HT-29 (cell line): Measurements from ENCODE around the gene SLC37A1. TPM values are rescaled to one million over a fixed set of nuclear protein-coding genes. Genes with fewer than 3 reads are reported as not detected.
A peak's percentile ranks its signal among the peaks of the same experiment; 100 is the strongest.

Experiments
- DNase-seq: peaks from one replicate; pipeline ENCODE4 v3.0.0-alpha.2; 2015; ENCODE audit warnings: low spot score
- total RNA-seq: library from RNA; depleted of rRNA; stranded (reverse); fragments of >200 nt; shearing (Covaris generic); gene quantifications from 2 replicates; pipeline ENCODE4 v1.2.3, GENCODE V29; 2014

The SLC37A1 gene
- total RNA-seq, 1 experiment from 2014 or later, result 102 TPM

DNA sequence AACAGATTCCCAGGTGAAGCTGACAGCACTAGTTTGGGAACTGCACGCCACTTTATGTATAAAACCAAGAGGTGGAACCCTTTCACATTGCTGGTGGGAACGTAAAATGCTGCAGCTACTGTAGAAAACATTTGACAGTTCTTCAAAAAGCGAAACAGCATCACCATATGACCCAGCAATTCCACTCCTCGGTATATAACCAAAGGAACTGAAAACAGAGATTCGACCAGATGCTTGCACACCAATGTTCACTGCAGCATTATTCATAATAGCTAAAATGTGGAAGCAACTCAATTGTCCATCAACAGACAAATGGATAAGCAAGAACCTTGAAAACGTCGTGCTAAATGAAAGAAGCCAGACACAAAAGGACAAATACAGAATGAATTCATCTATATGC lies 35.1 kb upstream of the SLC37A1 start:
- no peak for DNase-seq

- no peak for DNase-seq
Observed at GRCh38 chr21:42479582-42479981, 34.1 kb upstream of the SLC37A1 start.

DNA sequence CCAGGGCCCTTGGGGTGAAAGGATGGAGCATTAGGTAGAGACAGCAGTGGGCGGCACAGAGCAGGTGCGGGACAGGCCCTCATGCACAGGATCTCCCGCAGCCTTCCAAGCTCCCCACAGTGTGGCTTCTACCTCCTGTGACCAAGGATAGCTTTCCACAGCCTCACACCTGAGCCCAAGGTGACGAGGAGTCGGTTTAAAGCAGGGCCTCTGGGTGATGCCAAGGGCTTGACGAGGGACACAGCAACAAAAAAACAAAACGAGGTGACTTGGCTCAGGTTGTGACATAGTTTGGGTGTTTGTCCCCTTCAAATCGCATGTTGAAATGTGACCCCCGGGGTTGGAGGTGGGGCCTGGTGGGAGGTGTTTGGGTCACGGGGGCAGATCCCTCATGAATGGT lies 32.9 kb upstream of the SLC37A1 start:
- no peak for DNase-seq

DNA sequence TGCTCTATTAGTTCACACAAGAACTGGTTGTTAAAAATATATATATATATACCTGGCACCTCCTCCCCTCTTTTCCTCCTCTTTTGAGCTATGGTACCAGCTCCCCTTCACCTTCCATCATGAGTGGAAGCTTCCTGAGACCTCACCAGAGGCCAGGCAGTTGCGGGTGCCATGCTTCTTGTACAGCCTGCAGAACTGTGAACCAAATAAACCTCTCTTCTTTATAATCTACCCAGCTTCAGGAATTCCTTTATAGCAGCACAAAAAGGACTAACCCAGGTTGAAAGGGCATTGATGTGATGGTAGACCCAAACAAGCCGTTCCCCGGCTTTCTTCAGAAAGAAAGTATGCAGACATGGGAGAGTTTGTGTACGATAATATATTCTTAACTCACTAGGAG lies 32.5 kb upstream of the SLC37A1 start:
- no peak for DNase-seq

GRCh38 chr21:42484966-42485365 lies 28.7 kb upstream of the SLC37A1 start:
- no peak for DNase-seq

- no peak for DNase-seq
Observed at GRCh38 chr21:42486072-42486471, 27.6 kb upstream of the SLC37A1 start.

GRCh38 chr21:42486531-42486930 lies 27.1 kb upstream of the SLC37A1 start:
- DNase-seq, result no peak

- DNase-seq, result no peak
Observed at GRCh38 chr21:42489006-42489563, 24.6 kb upstream of the SLC37A1 start.

- no peak for DNase-seq
Observed at GRCh38 chr21:42489991-42490390, 23.7 kb upstream of the SLC37A1 start.

DNA sequence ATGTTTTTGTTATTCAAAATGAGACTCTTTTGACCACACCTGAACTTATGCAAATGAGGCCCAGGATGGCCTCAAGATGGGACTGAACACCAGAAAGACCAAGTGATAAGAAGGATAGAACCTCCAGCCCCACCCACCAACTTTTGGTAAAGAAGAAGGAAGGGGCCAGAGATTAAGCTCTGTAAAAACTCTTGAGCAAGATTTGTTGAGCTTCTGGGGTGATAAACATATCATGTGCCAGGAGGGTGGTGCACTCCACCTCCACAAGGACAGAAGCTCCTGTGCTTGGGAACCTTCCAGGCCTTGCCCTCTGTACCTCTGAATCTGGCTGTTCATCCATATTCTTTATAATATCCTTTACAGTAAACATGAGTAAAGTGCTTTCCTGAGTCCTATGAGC lies 22.9 kb upstream of the SLC37A1 start:
- no peak for DNase-seq

- DNase-seq, result no peak
Observed at GRCh38 chr21:42491328-42491727, 22.3 kb upstream of the SLC37A1 start.

DNA sequence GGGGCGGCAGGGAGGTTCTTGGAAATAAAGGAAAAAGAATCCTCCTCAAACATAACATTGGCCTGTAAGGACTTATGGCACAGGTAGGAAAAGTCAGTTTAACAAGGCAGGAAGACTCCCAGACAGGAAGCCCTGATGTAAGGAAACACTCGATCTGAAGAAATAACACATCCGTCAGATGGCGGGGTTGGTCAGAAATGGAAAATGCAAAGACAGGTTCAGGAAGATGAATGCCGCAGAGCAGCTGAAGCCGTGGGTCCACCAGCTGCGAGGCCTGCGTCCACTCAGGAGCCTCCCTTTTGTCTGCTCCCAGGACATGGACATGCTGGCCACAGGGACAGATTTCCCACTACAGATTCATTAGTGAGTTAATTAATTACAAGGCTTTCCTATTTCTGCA lies 21.5 kb upstream of the SLC37A1 start:
- DNase-seq, result no peak

GRCh38 chr21:42493109-42494060 lies 20.3 kb upstream of the SLC37A1 start:
- DNase-seq, result peak; percentile 24

DNA sequence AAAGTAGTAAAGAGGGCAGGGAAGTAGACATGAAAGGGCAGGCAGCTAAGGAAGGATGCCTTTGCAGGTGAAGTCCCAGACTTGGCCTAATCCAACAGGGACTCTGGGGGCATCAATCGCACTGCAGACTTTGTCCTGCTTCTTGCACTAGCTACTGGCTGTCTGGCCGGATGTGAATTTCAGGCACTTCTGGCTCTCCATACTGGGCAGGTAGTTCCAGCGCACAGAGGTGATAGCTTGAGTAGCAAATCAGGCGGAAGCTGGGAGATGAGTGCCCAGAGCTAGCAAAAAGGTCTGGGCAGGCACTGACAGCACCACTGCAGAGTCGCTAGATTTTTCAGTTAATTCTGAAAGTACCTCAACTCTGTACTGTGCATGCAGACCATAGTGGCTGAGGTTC lies 18.6 kb upstream of the SLC37A1 start:
- peak; percentile 13 for DNase-seq

DNA sequence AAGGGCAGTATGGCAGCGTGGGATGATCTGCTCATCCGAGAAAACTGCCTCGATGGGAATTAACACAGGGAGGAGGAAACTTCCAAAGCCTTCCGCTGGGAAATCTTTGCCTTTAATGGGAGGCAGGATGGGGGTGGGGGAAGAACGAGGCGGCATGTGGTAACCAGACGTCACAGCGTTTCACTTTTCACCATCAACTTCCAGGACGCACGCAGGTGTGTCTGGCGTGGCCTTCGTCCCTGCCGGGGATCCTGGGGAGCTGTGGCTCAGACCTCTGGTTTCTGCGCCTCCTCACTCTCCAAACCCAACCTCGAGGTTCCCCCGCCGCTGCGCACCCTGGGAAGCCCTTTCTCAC lies 17.9 kb upstream of the SLC37A1 start:
- peak; percentile 70 for DNase-seq

- DNase-seq, result peak; percentile 96
Observed at GRCh38 chr21:42496120-42496838, 17.4 kb upstream of the SLC37A1 start, which contains the start of gene RSPH1. TSS of gene RSPH1 (minus strand) at chr21:42496224. CDS start at chr21:42496186, 38 bp downstream.

DNA sequence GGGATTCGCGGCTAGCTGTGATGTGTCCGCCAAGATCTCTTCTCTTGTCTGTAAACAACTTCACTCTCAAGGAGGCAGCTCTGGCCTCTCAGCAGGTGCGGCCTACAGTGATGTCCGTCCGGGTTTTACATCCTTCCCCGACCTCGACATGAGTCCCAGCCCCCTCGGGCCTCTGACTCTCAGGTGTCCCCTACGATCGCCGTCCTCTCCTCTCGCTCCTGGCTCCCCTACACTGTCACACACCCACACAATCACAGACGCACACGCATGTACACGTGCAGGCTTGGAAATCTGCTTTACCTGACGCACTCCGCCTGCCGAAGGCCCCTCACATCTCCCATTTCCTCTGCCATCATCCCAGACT lies 16.8 kb upstream of the SLC37A1 start:
- DNase-seq, result peak; percentile 28

- no peak for DNase-seq
Observed at GRCh38 chr21:42498012-42498411, 15.6 kb upstream of the SLC37A1 start.

DNA sequence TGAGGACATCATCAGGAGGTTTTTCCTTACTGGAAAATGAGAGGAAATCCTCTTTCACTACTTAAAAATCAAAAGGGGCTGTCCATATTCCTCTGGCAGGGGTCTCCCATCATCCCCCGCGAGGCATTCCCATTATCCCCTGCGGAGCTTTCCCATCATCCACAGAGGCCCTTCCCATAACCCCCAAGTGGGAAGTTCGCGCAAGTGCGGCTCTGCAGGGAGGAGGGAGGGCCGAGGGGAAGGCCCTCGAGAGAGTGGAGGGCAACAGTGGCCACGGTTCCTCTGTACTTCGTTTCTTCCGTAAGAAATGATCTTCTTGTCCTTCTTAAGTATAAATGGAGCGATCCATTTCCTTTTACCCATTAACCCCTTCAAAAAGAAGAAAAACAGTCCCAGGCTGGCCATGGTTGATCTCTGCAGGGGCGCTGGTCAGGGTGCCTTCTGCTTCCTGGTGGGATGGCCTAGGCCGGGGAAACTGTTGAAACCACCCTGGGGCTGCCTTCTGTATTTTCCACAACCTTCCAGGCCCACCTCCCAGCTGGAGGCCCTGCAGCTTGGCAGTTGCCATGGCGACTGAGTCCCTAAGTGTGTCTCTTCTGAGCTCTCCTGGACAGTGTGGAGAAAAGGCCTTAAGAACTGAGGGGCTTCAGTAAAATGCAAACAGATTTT lies 14.1 kb upstream of the SLC37A1 start:
- DNase-seq, result no peak

- DNase-seq, result no peak
Observed at GRCh38 chr21:42500225-42500624, 13.4 kb upstream of the SLC37A1 start.

DNA sequence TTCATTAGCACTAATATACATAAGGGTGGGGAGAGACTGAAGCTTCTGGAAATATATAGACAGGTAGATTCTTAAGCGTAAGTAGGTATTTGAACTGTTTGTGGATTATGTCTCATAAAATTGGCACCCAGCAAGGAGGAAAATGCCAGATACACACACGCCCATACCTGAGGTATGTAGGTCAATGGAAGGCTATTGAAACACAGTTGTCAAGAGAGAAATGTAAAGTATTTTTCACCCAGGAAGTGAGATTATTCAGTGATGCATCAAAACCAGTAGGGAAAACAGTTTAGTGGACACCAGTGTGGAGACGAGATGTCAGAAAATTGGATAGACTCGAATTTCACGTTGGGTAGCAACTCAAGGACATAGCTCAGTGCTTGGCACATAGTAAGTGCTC lies 12.9 kb upstream of the SLC37A1 start:
- no peak for DNase-seq

DNA sequence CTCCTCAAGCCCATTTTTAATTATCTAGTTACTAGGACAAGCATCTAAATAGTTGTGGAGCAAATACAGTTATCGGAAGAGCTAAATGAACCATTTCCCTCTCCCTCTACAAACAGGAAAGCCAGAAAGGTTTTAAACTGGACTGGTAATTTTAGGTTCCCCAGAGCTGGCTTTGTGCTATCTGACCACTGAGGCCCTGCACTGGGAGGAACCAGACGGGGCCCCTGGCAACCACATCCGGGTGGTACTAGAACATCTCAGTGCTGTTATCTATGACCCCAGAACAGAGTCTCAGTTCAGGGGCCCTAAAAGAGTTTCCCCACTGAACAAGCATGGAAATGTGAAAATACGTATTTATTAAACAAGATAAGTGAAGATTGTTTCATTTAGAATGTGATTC lies 9.9 kb upstream of the SLC37A1 start:
- DNase-seq, result no peak
